Activated naive CD8-positive, alpha-beta T cell treated with anti-CD3 and anti-CD28 coated beads for 36 hours (primary cell): ENCODE data around the gene CDKN2B. TPM values are rescaled to one million over a fixed set of nuclear protein-coding genes. Genes with fewer than 3 reads are reported as not detected.

ENCODE experiments used
- DNase-seq: peaks from one replicate; pipeline ENCODE4 v3.0.0; 2021
- H3K27ac Mint-ChIP-seq: one replicate; pipeline ENCODE4 v1.8.0; 2022; ENCODE audit warnings: mild to moderate bottlenecking, moderate library complexity, mixed read lengths
- H3K27me3 Mint-ChIP-seq: one replicate; pipeline ENCODE4 v1.8.0; 2022; ENCODE audit warnings: mild to moderate bottlenecking, mixed read lengths
- H3K36me3 Mint-ChIP-seq: one replicate; pipeline ENCODE4 v1.8.0; 2021; ENCODE audit warnings: mild to moderate bottlenecking, mixed read lengths
- H3K4me1 Mint-ChIP-seq: one replicate; pipeline ENCODE4 v1.8.0; 2021; ENCODE audit warnings: mixed read lengths
- H3K4me3 Mint-ChIP-seq: one replicate; pipeline ENCODE4 v1.8.0; 2022; ENCODE audit warnings: mild to moderate bottlenecking, moderate library complexity, mixed read lengths
- H3K9me3 Mint-ChIP-seq: one replicate; pipeline ENCODE4 v1.8.0; 2022; ENCODE audit warnings: mixed read lengths
- total RNA-seq, 2 experiments: library from RNA; stranded (reverse); gene quantifications; one replicate each; pipeline ENCODE4 v1.2.3, GENCODE V29; 2021

Gene CDKN2B
- total RNA-seq, 2 experiments from 2014 or later: not detected

DNA sequence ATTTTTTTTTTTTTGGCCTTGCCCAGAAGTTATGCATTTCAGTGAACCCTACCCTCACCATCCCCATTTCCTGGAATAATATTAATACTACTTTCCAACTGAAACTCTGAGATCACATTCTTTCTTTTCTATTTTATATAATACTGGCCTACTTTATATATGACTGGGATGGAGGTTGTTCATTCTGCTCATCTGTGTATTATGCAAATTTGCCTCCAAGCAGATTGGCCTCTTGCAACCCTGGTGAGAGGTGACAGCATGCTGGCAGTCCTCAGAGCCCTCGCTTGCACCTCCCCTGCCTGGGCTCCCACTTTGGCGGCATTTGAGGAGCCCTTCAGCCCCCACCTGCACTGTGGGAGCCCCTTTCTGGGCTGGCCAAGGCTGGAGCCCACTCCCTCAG, 50.3 kb downstream of the CDKN2B start:
- H3K36me3 Mint-ChIP-seq: no peaks in the 10 kb centered on the region
- peaks cover 39% of the 10 kb centered on the region for H3K27me3 Mint-ChIP-seq
- no peak overlapping the region for H3K4me3 Mint-ChIP-seq
- H3K4me1 Mint-ChIP-seq: no peaks in the 10 kb centered on the region
- H3K9me3 Mint-ChIP-seq: peaks cover 6% of the 10 kb centered on the region
- no peak overlapping the region for H3K27ac Mint-ChIP-seq
- no peak for DNase-seq

Other genes starting within 250 kb of the CDKN2B start
- 100 to 1,000 TPM in 1 of 2 experiments, 10 to 100 TPM in 1; 87.5 to 105 TPM for gene MTAP, start 206.7 kb downstream of the CDKN2B start, total RNA-seq
- 1 to 10 TPM in 1 of 2 experiments, under 1 TPM in 1; 0.97 to 1.5 TPM for gene CDKN2A, start 14.9 kb downstream of the CDKN2B start, total RNA-seq
- gene CDKN2B-AS1, start 14.5 kb downstream of the CDKN2B start, total RNA-seq: under 1 TPM in 1 of 2 experiments, not detected in 1; 0.10 TPM